Type B pancreatic cell (in vitro differentiated cells): ENCODE measurements around the gene STUM. TPM values are rescaled to one million over a fixed set of nuclear protein-coding genes. Genes with fewer than 3 reads are reported as not detected.

Experiments used
- DNase-seq: peaks from one replicate; pipeline ENCODE4 v3.0.0; 2021; ENCODE audit warnings: mixed read lengths; ENCODE audit not compliant: unreplicated experiment; ENCODE audit errors: extremely low spot score
- H3K27ac Mint-ChIP-seq: 2 replicates; pipeline ENCODE4 v1.8.0; 2021; ENCODE audit warnings: mild to moderate bottlenecking, mixed read lengths
- H3K27me3 Mint-ChIP-seq: 2 replicates; pipeline ENCODE4 v1.8.0; 2021; ENCODE audit warnings: mixed read lengths
- H3K36me3 Mint-ChIP-seq: 2 replicates; pipeline ENCODE4 v1.8.0; 2021; ENCODE audit warnings: mixed read lengths
- H3K4me1 Mint-ChIP-seq: one replicate; pipeline ENCODE4 v1.8.0; 2021; ENCODE audit warnings: mixed read lengths; ENCODE audit not compliant: unreplicated experiment
- H3K4me3 Mint-ChIP-seq: 2 replicates; pipeline ENCODE4 v1.8.0; 2021; ENCODE audit warnings: mild to moderate bottlenecking, mixed read lengths
- H3K9me3 Mint-ChIP-seq: 2 replicates; pipeline ENCODE4 v1.8.0; 2021; ENCODE audit warnings: mixed read lengths
- CTCF ChIP-seq: fragments of 200-600 bp; sonication (generic); conservative IDR thresholded peaks from 2 replicates; pipeline ENCODE4 v1.5.0; 2021; ENCODE audit warnings: antibody characterized with exemption, mild to moderate bottlenecking
- total RNA-seq: library from RNA; stranded (reverse); gene quantifications from 2 replicates; pipeline ENCODE4 v1.2.1, GENCODE V29; 2021; ENCODE audit warnings: low replicate concordance

The STUM gene
- total RNA-seq, 1 donor from 2014 or later: 2.8 TPM

- no peak for DNase-seq
- Mint-ChIP-seq H3K4me1 (peaks cover 20% of the 10 kb centered on the region), H3K27me3 (peaks cover 3% of the 10 kb centered on the region), H3K4me3 (no peak overlapping the region), H3K9me3 (no peaks in the 10 kb centered on the region), H3K27ac (no peak overlapping the region), H3K36me3 (no peaks in the 10 kb centered on the region)
- no peak for TF ChIP-seq CTCF
These were observed 79.5 kb downstream of the STUM start for GRCh38 chr1:226627924-226628611.

GRCh38 chr1:226628612-226629155 lies 80.1 kb downstream of the STUM start:
- H3K27me3 Mint-ChIP-seq: peaks cover 3% of the 10 kb centered on the region
- peaks cover 20% of the 10 kb centered on the region for H3K4me1 Mint-ChIP-seq
- H3K36me3 Mint-ChIP-seq: no peaks in the 10 kb centered on the region
- H3K9me3 Mint-ChIP-seq: no peaks in the 10 kb centered on the region
- DNase-seq: no peak
- no peak overlapping the region for H3K27ac Mint-ChIP-seq
- TF ChIP-seq CTCF: no peak
- H3K4me3 Mint-ChIP-seq: no peak overlapping the region

GRCh38 chr1:226629210-226629895 lies 80.8 kb downstream of the STUM start:
- no peaks in the 10 kb centered on the region for H3K9me3 Mint-ChIP-seq
- H3K4me1 Mint-ChIP-seq: peaks cover 20% of the 10 kb centered on the region
- peaks cover 3% of the 10 kb centered on the region for H3K27me3 Mint-ChIP-seq
- H3K36me3 Mint-ChIP-seq: peaks cover 2% of the 10 kb centered on the region
- DNase-seq: no peak
- no peak for TF ChIP-seq CTCF
- H3K4me3 Mint-ChIP-seq: no peak overlapping the region
- no peak overlapping the region for H3K27ac Mint-ChIP-seq

- Mint-ChIP-seq H3K4me3 (no peak overlapping the region), H3K9me3 (no peaks in the 10 kb centered on the region), H3K36me3 (peaks cover 4% of the 10 kb centered on the region), H3K4me1 (peaks cover 20% of the 10 kb centered on the region), H3K27ac (no peak overlapping the region), H3K27me3 (peaks cover 3% of the 10 kb centered on the region)
- no peak for DNase-seq
- no peak for TF ChIP-seq CTCF
These were observed 81.5 kb downstream of the STUM start for GRCh38 chr1:226629896-226630550.

- TF ChIP-seq CTCF: no peak
- Mint-ChIP-seq H3K27ac (no peak overlapping the region), H3K27me3 (peaks cover 3% of the 10 kb centered on the region)
These were observed 82.0 kb downstream of the STUM start for GRCh38 chr1:226630592-226630991.

More at GRCh38 chr1:226630592-226630991, 82.0 kb downstream of the STUM start:
- Mint-ChIP-seq H3K36me3 (peaks cover 4% of the 10 kb centered on the region), H3K4me1 (peaks cover 20% of the 10 kb centered on the region), H3K9me3 (no peaks in the 10 kb centered on the region), H3K4me3 (no peak overlapping the region)
- no peak for DNase-seq
